ENCODE data around the gene TOMM34.

DNA sequence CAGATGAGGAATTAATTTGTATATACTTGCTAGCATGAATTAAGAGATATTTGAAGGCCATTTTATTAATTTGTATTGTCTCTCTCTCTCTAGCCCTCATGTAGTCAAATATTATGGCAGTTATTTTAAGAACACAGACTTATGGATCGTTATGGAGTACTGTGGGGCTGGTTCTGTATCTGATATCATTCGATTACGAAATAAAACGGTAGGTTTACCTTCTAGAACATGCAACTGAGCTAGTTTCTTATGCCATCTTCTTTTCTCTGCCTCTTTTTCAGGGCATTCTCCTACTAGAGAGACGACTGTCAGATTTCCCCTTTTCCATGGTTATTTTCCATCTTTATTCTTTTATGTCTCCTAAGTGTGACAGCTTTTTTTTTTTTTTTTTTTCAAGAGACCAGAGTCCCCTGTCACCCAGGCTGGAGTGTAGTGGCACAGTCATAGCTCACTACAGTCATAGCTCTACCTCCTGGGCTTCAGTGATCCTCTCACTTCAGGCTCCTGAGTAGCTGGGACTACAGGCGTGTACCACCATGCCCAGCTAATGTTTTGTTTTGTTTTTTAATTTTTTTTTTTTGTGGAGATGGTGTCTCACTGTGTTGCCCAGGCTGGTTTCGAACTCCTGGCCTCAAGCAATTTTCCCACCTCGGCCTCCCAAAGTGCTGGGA is 21.7 kb upstream of the TOMM34 start:
- TF ChIP-seq EP300 (conservative IDR thresholded peaks at IDR 0.05; ENCODE audit: poor library complexity, severe bottlenecking) (no peak), EZH2 (IDR thresholded peaks at IDR 0.05; ENCODE audit: borderline replicate concordance, insufficient read depth, low read length, poor library complexity, severe bottlenecking) (no peak)
- TF ChIP-seq, protein P1, sequence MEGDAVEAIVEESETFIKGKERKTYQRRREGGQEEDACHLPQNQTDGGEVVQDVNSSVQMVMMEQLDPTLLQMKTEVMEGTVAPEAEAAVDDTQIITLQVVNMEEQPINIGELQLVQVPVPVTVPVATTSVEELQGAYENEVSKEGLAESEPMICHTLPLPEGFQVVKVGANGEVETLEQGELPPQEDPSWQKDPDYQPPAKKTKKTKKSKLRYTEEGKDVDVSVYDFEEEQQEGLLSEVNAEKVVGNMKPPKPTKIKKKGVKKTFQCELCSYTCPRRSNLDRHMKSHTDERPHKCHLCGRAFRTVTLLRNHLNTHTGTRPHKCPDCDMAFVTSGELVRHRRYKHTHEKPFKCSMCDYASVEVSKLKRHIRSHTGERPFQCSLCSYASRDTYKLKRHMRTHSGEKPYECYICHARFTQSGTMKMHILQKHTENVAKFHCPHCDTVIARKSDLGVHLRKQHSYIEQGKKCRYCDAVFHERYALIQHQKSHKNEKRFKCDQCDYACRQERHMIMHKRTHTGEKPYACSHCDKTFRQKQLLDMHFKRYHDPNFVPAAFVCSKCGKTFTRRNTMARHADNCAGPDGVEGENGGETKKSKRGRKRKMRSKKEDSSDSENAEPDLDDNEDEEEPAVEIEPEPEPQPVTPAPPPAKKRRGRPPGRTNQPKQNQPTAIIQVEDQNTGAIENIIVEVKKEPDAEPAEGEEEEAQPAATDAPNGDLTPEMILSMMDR (IDR thresholded peaks at IDR 0.05; ENCODE audit: poor library complexity, severe bottlenecking), result no peak
- TF ChIP-seq, protein P2, sequence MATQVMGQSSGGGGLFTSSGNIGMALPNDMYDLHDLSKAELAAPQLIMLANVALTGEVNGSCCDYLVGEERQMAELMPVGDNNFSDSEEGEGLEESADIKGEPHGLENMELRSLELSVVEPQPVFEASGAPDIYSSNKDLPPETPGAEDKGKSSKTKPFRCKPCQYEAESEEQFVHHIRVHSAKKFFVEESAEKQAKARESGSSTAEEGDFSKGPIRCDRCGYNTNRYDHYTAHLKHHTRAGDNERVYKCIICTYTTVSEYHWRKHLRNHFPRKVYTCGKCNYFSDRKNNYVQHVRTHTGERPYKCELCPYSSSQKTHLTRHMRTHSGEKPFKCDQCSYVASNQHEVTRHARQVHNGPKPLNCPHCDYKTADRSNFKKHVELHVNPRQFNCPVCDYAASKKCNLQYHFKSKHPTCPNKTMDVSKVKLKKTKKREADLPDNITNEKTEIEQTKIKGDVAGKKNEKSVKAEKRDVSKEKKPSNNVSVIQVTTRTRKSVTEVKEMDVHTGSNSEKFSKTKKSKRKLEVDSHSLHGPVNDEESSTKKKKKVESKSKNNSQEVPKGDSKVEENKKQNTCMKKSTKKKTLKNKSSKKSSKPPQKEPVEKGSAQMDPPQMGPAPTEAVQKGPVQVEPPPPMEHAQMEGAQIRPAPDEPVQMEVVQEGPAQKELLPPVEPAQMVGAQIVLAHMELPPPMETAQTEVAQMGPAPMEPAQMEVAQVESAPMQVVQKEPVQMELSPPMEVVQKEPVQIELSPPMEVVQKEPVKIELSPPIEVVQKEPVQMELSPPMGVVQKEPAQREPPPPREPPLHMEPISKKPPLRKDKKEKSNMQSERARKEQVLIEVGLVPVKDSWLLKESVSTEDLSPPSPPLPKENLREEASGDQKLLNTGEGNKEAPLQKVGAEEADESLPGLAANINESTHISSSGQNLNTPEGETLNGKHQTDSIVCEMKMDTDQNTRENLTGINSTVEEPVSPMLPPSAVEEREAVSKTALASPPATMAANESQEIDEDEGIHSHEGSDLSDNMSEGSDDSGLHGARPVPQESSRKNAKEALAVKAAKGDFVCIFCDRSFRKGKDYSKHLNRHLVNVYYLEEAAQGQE (IDR thresholded peaks at IDR 0.05; ENCODE audit: borderline replicate concordance), result no peak
